ENCODE results near the gene DAG1.
A peak's percentile ranks its signal among the peaks of the same experiment; 100 is the strongest.

DAG1 gene

GRCh38 chr3:49554633-49555265 is 84.7 kb downstream of the DAG1 start:
- DNase-seq (ENCODE audit: low spot score): peak; percentile 56

- DNase-seq (ENCODE audit: low spot score): no peak
Observed at GRCh38 chr3:49556500-49557275, 86.6 kb downstream of the DAG1 start.

- DNase-seq (ENCODE audit: low spot score): peak; percentile 34
Observed at GRCh38 chr3:49563040-49563578, 93.0 kb downstream of the DAG1 start.

- DNase-seq (ENCODE audit: low spot score): no peak
Observed at GRCh38 chr3:49563766-49564165, 93.7 kb downstream of the DAG1 start.

DNA sequence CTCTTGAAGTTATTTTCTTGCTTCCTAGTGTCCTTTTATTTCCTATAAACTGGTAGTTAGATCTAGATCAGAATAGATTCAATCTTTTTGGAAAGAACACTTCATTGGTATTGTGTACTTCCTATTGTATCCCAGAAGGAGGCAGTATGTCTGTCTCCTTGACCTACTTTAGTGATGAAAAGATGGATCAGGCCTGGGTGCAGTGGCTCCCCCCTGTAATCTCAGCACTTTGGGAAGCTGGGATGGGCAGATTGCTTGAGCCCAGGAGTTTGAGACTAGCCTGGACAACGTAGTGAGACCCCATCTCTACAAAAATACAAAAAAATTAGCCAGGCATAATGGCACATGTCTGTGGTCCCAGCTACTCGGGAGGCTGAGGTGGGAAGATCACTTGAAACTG is 96.2 kb downstream of the DAG1 start:
- DNase-seq (ENCODE audit: low spot score): no peak

DNA sequence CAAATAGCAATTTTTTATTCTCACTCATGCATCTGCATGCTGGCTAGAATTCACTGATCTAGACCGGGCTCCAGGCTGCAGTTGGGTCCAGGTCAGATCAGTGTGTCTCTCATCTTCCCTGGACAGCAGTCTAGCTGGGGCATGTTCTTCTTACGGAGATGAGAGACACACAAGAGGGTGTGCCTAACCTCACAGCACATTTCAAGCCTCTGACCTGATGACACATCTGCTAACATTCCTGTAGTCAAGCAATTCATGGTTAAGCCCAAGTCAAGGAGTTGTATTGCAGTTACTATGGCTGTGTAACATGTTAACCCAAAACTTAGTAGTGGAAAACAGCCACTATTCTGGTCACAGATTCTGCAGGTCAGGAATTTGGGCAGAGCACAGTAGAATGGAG is 97.3 kb downstream of the DAG1 start:
- no peak for DNase-seq (ENCODE audit: low spot score)

DNA sequence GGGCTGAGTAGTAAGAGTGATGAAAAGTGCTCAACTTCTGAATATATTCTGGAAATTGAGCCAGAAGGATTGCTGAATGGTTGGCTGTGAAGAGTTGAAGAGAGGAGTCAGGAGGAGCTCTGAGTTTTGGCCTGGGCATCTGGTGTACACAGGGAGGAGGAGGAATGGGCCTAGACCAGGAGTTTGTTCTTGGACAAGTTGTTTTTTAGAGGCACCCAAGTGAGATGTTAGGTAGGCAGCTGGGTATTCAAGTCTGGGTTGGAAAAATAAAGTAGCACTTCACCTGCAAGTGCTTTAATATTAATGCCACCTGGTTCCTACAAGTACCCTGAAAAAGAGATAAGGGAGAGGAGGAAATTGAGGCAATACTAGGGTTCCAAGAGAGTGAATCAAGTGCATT is 98.9 kb downstream of the DAG1 start:
- no peak for DNase-seq (ENCODE audit: low spot score)

GRCh38 chr3:49570028-49570654 is 100.1 kb downstream of the DAG1 start:
- DNase-seq (ENCODE audit: low spot score): no peak

DNA sequence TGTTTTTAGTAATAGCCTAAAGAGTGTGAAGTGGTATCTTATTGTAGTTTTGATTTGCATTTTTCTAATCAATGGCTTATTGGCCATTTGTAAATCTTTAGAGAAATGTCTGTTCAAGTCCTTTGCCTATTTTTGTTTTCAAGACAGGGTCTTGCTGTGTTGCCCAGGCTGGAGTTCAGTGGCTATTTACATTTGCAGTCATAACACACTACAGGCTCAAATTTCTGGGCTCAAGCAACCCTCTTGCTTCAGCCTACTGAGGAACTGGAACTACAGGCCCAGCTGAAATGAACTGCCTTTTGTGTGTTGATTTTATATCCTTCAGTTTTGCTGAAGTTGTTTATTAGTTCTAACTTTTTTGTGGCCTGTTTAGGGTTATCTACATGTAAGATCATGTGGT is 112.1 kb downstream of the DAG1 start:
- no peak for DNase-seq (ENCODE audit: low spot score)
